Heart right ventricle (tissue), 16 donors: ENCODE results near the gene EYA4. TPM values are rescaled to one million over a fixed set of nuclear protein-coding genes. Genes with fewer than 3 reads are reported as not detected.

Experiments
- ATAC-seq, 8 donors: fragments of 200-7000 bp; cut with Tn5 transposase; one replicate each; pipeline ENCODE4 v1.9.1; 2020; ENCODE audit warnings: mild to moderate bottlenecking in 8 of 8, moderate library complexity in 8 of 8, moderate number of reproducible peaks in 1 of 8
- DNase-seq, 2 donors: peaks; one replicate each; pipeline ENCODE4 v3.0.0-alpha.2; 2020
- H3K27ac ChIP-seq, 10 donors: fragments of 200-600 bp; sonication (generic) in 2 of 10; one replicate each; pipeline versions ENCODE4 v1.5.0 to v1.8.0; 2020 to 2022; ENCODE audit warnings: mild to moderate bottlenecking in 3 of 10
- H3K27me3 ChIP-seq, 7 donors: fragments of 200-600 bp; one replicate each; pipeline ENCODE4 v1.8.0; 2021 to 2022; ENCODE audit warnings: mild to moderate bottlenecking in 2 of 7
- H3K36me3 ChIP-seq, 9 donors: fragments of 200-600 bp; sonication (generic) in 1 of 9; one replicate each; pipeline versions ENCODE4 v1.5.0 to v1.8.0; 2020 to 2022; ENCODE audit warnings: mild to moderate bottlenecking in 2 of 9
- H3K4me1 ChIP-seq, 9 donors: fragments of 200-600 bp; sonication (generic) in 1 of 9; one replicate each; pipeline versions ENCODE4 v1.5.0 to v1.8.0; 2020 to 2022; ENCODE audit warnings: mild to moderate bottlenecking in 4 of 9
- H3K4me3 ChIP-seq, 10 donors: fragments of 200-600 bp; sonication (generic) in 2 of 10; one replicate each; pipeline versions ENCODE4 v1.5.0 to v1.8.0; 2020 to 2022; ENCODE audit warnings: mild to moderate bottlenecking in 7 of 10, moderate library complexity in 2 of 10
- H3K9me3 ChIP-seq, 11 donors: fragments of 200-600 bp in 10 of 11; sonication (generic) in 2 of 11; one replicate each; pipeline versions ENCODE4 v1.5.0 to v1.8.0; 2013 to 2022; ENCODE audit warnings: mild to moderate bottlenecking in 2 of 11, control low read depth in 1 of 11, moderate library complexity in 1 of 11
- WGBS, 2 donors: extraction: QIAGEN DNeasy Blood & Tissue Kit; methylation state at CpG; one replicate each; pipeline ENCODE4 v1.1.7; 2013; ENCODE audit warnings: inconsistent platforms in 1 of 2; 5-methylcytosine and 5-hydroxymethylcytosine counted together
- intact Hi-C, 10 donors: fragments of 100-400 bp; cut with DNase I; formaldehyde crosslinking; loops; one replicate each; pipeline versions ENCODE4 v1.11.1 to v1.14.2; 2022
- polyA plus RNA-seq, 2 donors: library from polyadenylated mRNA; stranded (reverse); fragments of 200-250 nt; gene quantifications; one replicate each; pipeline ENCODE4 v1.2.3, GENCODE V29; 2013
- total RNA-seq, 10 donors: library from RNA; stranded (reverse); fragmentation: NEBNext Ultra II Directional in 3 of 10; extraction: Animal tissue kit (Norgen Biotek cat#: 25700) in 3 of 10; gene quantifications; one replicate each; pipeline versions ENCODE4 v1.2.1 to v1.2.4, GENCODE V29; 2021 to 2023
- TF ChIP-seq, protein P1 (sequence below), 9 donors: fragments of 200-600 bp; sonication (generic) in 2 of 9; IDR thresholded peaks; one replicate each; pipeline versions ENCODE4 v1.5.0 to v1.8.0; 2021 to 2022; ENCODE audit warnings: antibody characterized with exemption in 9 of 9, mild to moderate bottlenecking in 5 of 9, moderate library complexity in 1 of 9
- donor health status: Arrhythmogenic right ventricular cardiomyopathy.
- donor health status: ischemic (EF 13 %, LVEDD 7.1; RV severe dilation, severe dysfunction).
- donor health status: healthy with polysubstance abuse.
- donor health status: DM: no; HTN: yes; CAD: no.
- donor health status: DM: no; HTN: no; CAD: no.
- donor health status: ischemic (EF 25% LVEDD 6.9; RV normal size, moderate dysfunction).
- donor health status: ischemic (EF 25% LVEDD 5.7; RV mildly dilated, moderate dysfunction).
- donor health status: healthy.
- donor health status: DM: yes; HTN: yes; CAD: no.
- donor health status: Ischemic cardiomyopathy.
- donor health status: ischemic (EF 35%, LVEDD 5.7; RV mildly dilated, moderate dysfunction).
- donor health status: nonischemic (EF 11% LVEDD 7.7; RV severe dilation, severe dysfunction).
- donor health status: DM: yes; HTN: yes; CAD: no.
- donor health status: PGD.
- donor health status: ischemic (EF 29% LVEDD 5.4; RV normal size, mild dysfunction).
- donor health status: nonischemic (EF 23%, LVEDD 6.1; RV moderate dilation, normal function).

EYA4 gene
- total and polyA plus RNA-seq, 12 donors, result 1.6 to 30.2 (median 17.9) TPM

- WGBS, 2 donors, result 0 to 39% methylated on average over 1 of the region's 1 CpG
- Histone ChIP-seq H3K4me3 (no peak overlapping the region), H3K36me3 (no peaks in the 10 kb centered on the region), H3K27ac (no peak overlapping the region), H3K27me3 (no peaks in the 10 kb centered on the region), H3K9me3 (no peaks in the 10 kb centered on the region), H3K4me1 (peaks cover 0 to 15% (median 0%) of the 10 kb centered on the region in 9 donors)
- intact Hi-C loops, result no loop called here
- TF ChIP-seq, protein P1, sequence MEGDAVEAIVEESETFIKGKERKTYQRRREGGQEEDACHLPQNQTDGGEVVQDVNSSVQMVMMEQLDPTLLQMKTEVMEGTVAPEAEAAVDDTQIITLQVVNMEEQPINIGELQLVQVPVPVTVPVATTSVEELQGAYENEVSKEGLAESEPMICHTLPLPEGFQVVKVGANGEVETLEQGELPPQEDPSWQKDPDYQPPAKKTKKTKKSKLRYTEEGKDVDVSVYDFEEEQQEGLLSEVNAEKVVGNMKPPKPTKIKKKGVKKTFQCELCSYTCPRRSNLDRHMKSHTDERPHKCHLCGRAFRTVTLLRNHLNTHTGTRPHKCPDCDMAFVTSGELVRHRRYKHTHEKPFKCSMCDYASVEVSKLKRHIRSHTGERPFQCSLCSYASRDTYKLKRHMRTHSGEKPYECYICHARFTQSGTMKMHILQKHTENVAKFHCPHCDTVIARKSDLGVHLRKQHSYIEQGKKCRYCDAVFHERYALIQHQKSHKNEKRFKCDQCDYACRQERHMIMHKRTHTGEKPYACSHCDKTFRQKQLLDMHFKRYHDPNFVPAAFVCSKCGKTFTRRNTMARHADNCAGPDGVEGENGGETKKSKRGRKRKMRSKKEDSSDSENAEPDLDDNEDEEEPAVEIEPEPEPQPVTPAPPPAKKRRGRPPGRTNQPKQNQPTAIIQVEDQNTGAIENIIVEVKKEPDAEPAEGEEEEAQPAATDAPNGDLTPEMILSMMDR (IDR thresholded peaks at IDR 0.05), result no peak
- peak in 1 of 8 donors; percentile 47 for ATAC-seq
- no peak for DNase-seq
Observed at GRCh38 chr6:133353061-133353460, 111.9 kb downstream of the EYA4 start.

- no peak for ATAC-seq
- no peak for DNase-seq
- intact Hi-C loops, result no loop called here
- H3K36me3 ChIP-seq, result no peaks in the 10 kb centered on the region
- H3K27ac ChIP-seq, result no peak overlapping the region
- H3K27me3 ChIP-seq, result no peaks in the 10 kb centered on the region
- 76 to 82% methylated on average over 3 of the region's 3 CpGs for WGBS, 2 donors
- no peaks in the 10 kb centered on the region for H3K9me3 ChIP-seq
- H3K4me1 ChIP-seq, result peaks cover 0 to 15% (median 0%) of the 10 kb centered on the region in 9 donors
- TF ChIP-seq, protein P1 (IDR thresholded peaks at IDR 0.05), result no peak
- H3K4me3 ChIP-seq, result no peak overlapping the region
Observed at GRCh38 chr6:133355922-133356321, 114.8 kb downstream of the EYA4 start.

DNA sequence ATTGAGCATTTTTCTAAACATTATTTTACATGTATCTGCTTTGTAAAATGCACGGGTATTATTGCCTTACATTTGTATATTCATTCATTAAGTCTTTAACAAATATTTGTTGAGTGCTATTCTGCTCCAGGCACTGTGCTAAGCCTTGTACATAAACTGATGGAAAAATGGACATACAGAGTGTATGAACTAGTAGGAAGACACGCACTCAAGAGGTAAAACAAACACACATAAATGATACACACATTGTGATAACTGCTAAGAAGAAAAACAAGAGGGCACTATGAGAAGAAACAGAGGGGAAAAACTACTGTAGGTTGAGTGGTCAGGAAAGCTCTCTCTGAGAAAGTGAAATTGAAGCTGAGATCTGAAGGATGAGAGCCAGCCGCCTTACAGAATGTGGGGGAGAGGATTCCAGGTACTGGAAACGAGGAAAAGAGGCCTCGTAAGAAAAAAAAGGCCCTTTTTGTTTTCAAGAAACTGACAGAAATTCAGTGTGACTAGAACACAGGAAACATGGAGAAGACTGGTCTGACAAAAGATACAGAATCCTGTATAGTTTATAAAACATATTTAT lies 117.5 kb downstream of the EYA4 start:
- ATAC-seq (no peak), DNase-seq (no peak)
- Histone ChIP-seq H3K4me1 (peaks cover 0 to 3% (median 0%) of the 10 kb centered on the region in 9 donors), H3K9me3 (no peaks in the 10 kb centered on the region), H3K27me3 (no peaks in the 10 kb centered on the region), H3K27ac (peak overlapping the region in 2 of 10 donors; percentile 32 to 63), H3K4me3 (no peak overlapping the region), H3K36me3 (no peaks in the 10 kb centered on the region)
- intact Hi-C loops, result no loop called here
- 69 to 73% methylated on average over 5 of the region's 5 CpGs for WGBS, 2 donors
- TF ChIP-seq, protein P1 (IDR thresholded peaks at IDR 0.05), result no peak

GRCh38 chr6:133359256-133359655 lies 118.1 kb downstream of the EYA4 start:
- Histone ChIP-seq H3K4me1 (peaks cover 0 to 3% (median 0%) of the 10 kb centered on the region in 9 donors), H3K4me3 (no peak overlapping the region), H3K27me3 (no peaks in the 10 kb centered on the region), H3K27ac (peak overlapping the region in 2 of 10 donors; percentile 63 to 71), H3K9me3 (no peaks in the 10 kb centered on the region), H3K36me3 (no peaks in the 10 kb centered on the region)
- TF ChIP-seq, protein P1 (IDR thresholded peaks at IDR 0.05), result no peak
- intact Hi-C loops, result no loop called here
- DNase-seq (no peak), ATAC-seq (no peak)
- 53 to 78% methylated on average over 1 of the region's 1 CpG for WGBS, 2 donors
